LNCAP (cell line): Measurements from ENCODE around the gene CCDC116.

Experiments used
- TF ChIP-seq, protein P1 (sequence below): fragments of 450-650 bp; IDR thresholded peaks from 2 replicates; pipeline ENCODE4 v1.5.1; 2017; ENCODE audit warnings: mild to moderate bottlenecking

The CCDC116 gene

DNA sequence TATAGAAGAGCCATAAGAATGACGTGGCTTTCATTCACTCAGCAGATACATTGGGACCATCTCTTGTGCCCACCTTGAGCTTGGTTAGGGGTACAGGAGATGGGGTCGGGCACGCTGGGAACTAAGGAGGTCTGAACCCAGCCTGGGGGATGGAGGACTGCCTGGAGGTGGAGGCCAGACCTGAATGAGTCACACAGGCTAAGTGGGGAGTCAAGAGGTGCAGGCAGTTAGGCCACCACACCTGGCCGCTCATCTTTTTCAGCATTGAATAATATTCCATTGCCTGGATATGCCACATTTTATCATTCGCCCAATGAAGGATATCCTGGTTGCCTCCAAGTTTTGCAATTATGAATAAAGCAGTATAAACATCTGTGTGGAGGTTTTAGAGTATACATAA lies 29.4 kb downstream of the CCDC116 start:
- TF ChIP-seq, protein P1, sequence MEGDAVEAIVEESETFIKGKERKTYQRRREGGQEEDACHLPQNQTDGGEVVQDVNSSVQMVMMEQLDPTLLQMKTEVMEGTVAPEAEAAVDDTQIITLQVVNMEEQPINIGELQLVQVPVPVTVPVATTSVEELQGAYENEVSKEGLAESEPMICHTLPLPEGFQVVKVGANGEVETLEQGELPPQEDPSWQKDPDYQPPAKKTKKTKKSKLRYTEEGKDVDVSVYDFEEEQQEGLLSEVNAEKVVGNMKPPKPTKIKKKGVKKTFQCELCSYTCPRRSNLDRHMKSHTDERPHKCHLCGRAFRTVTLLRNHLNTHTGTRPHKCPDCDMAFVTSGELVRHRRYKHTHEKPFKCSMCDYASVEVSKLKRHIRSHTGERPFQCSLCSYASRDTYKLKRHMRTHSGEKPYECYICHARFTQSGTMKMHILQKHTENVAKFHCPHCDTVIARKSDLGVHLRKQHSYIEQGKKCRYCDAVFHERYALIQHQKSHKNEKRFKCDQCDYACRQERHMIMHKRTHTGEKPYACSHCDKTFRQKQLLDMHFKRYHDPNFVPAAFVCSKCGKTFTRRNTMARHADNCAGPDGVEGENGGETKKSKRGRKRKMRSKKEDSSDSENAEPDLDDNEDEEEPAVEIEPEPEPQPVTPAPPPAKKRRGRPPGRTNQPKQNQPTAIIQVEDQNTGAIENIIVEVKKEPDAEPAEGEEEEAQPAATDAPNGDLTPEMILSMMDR, result no peak

DNA sequence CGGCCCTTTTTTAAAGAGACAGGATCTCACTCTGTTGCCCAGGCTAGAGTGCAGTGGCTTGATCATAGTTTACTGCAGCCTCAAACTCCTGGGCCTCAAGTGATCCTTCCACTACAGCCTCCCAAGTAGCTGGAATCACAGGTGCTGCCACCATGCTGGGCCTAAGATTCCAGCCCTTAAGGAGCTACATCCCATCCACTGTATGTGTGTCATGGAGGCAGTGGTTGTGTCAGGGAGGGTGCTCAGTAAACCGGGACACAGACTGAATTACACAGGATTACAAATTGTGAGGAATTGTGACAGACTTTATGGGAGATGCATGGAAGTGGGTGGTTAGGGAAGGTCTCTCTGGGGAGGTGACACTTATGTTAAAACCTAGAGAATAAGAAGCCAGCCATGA lies 31.2 kb downstream of the CCDC116 start:
- TF ChIP-seq, protein P1, result no peak

DNA sequence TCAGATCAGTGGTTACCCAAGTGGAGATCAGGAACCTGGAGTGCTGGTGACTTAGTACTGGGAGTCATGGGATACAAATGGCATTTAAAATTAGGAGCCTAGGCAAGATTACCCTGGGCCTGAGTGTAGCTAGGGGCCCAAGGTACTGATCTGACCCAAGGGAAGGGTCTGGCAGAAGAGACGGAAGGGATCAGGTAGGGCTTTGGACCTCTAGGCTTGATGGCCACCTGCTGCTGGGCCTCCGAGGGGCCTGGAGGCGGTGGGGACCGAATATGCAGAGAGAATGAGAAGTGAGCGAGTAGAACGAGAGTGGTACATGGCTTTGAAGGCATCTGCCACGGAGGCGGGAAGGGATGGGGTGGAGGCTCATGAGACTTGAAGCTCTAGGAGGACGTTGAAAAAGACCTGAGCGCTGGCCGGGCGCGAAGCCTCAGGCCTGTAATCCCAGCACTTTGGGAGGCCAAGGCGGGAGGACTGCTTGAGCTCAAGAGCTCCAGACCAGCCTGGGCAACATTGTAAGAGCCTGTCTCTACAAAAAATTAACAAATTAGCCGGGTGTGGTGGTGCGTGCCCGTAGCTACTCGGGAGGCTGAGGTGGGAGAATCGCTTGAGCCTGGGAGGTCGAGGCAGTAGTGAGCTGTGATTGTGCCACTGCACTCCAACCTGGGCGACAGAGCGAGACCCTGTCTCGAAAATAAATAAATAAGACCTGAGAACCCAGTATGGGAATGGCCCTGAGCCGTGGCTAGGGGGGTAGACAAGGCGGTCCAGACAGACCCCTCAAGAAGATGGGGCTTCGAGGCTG lies 32.7 kb downstream of the CCDC116 start:
- TF ChIP-seq, protein P1, result no peak

DNA sequence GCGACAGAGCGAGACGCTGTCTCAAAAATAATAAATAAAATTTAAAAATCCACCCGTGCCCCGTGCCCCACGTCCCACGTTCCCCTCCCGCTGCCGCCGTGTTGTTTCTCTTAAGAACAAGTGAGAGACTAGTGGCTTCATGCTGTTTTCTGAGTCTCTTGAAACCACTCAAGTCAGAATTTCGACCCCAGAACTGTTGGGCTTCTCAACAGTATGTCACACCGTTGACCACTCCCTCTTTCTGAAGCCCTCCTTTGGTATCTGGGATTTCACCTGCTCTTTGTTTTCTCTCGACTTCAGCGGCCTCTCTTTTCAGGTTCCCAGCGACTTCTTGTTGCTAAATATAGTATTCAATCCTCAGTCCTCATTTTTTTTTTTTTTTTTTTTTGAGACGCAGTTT lies 34.2 kb downstream of the CCDC116 start:
- TF ChIP-seq, protein P1, result no peak

DNA sequence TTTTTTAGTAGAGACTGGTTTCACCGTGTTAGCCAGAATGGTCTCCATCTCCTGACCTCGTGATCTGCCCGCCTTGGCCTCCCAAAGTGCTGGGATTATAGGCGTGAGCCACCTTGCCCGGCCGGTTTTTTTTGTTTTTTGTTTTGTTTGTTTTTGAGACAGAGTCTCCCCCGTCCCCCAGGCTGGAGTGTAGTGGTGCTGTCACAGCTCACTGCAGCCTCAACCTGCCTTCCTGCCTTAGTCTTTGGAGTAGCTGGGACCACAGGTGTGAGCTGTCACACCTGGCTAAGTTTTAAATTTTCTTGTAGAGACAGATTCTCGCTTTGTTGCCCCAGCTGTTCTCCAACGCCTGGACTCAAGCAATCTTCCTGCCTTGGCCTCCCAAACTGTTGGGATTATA lies 36.5 kb downstream of the CCDC116 start:
- TF ChIP-seq, protein P1, result no peak

DNA sequence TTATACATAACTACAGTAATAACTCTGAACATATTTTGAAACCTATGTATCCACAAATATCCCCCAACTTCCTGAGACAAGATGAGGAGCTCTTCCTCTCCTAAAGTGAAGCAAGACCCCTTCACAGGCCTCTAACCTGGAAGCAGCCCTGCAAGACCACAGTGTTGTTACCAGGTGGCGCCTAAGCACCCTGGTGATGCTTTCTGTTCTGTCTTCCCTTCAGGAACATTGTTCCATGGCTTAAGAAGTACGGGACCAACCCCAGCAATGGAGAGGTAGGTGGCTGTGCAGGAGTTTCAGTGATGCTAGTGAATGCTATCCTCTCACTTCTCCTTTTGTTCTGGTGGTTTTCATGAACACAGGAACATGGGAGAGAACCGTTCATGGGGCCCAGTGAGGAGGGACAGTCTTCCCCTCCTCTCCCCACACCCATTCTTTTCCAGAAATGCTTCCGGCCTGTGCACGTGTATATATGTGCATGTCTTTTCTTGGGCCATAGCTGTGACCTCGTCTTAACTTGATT lies 39.6 kb downstream of the CCDC116 start:
- TF ChIP-seq, protein P1, result no peak

DNA sequence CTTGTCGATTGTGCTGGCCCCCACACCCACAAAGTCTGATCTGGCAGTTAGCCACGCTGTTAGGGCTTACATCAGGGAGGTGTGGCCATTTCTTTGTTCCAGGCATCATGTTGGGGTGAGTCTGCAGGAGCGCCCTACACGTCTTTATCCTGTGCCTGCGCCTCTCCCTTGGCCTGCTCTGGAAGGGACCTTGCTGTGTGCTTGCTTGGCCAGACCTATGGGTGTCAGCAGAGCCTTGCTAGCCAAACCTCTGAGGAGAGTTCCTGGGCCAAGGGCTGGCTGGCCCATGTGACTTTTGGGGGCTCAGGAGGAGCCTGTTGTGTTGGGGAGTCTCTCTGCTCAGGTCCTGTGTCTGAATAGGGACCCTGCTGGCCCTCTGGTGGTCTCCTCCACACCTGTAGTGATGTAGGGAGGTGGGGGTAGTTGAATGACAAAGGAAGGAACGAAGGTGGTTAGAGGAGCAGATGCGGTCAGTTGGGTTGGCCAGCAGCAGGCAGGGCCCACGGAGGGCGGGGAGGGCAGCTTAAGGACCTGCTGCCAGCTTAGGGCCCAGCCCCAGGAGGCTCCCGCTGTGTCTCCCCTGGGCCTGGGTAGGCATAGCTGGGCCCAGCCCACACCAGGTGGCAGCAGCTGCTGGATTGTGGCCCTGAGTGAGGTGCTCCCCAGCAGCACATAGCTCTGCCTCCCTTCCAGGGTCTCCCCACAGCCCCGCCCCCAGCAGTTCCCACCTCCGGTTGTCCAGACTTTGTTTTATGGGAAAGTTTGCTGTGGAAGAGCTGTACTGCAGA lies 41.2 kb downstream of the CCDC116 start:
- TF ChIP-seq, protein P1, result no peak
